Renal cortex interstitium (tissue), 11 donors: ENCODE results near the gene TOR2A. TPM values are rescaled to one million over a fixed set of nuclear protein-coding genes. Genes with fewer than 3 reads are reported as not detected.
A peak's percentile ranks its signal among the peaks of the same experiment; 100 is the strongest.

Experiments
- DNase-seq, 11 donors: peaks; one replicate each; pipeline ENCODE4 v3.0.0-alpha.2; 2013; ENCODE audit warnings: low read depth in 9 of 11, low spot score in 4 of 11; ENCODE audit errors: extremely low read depth in 1 of 11
- polyA plus RNA-seq, 3 donors: library from polyadenylated mRNA; unstranded; fragments of 120-200 nt; gene quantifications; one replicate each; pipeline ENCODE4 v1.2.1, GENCODE V29; 2013; ENCODE audit not compliant: insufficient read length in 3 of 3

TOR2A gene
- polyA plus RNA-seq, 3 donors = 12.1 to 19.0 (median 13.6) TPM

GRCh38 chr9:127711226-127711701 is 23.8 kb downstream of the TOR2A start:
- DNase-seq = no peak

- DNase-seq = no peak
These were observed 24.8 kb downstream of the TOR2A start for GRCh38 chr9:127710204-127710783.

DNA sequence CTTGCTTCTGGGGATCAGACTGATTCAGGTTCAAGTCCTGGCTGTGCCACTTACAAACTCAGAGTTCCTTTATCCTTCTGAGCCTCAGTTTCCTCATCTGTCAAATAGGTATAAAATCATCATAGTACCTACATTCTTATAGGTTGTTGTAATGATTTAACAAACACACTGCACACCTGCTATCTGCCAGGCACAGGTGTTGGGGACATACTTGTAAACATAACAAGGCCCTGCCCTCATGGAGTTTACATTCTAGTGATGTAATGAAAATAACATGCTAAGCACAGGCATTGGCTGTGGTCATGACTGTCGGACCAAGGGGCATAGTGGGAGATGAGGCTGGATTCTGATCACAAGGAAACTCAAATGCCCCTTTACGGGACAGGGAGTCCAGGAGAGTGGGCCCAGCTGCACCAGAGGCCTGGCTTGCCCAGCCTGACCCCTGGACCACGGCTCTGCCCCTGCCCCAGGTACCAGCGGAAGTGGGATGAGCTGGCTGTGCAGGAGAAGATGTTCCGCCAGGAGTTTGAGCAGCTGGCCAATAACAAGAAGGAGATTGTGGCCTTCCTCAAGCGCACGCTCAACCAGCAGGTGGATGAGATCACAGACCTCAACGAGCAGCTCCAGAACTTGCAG is 26.0 kb downstream of the TOR2A start:
- DNase-seq = no peak

GRCh38 chr9:127707766-127708165 is 27.3 kb downstream of the TOR2A start:
- DNase-seq = no peak

DNA sequence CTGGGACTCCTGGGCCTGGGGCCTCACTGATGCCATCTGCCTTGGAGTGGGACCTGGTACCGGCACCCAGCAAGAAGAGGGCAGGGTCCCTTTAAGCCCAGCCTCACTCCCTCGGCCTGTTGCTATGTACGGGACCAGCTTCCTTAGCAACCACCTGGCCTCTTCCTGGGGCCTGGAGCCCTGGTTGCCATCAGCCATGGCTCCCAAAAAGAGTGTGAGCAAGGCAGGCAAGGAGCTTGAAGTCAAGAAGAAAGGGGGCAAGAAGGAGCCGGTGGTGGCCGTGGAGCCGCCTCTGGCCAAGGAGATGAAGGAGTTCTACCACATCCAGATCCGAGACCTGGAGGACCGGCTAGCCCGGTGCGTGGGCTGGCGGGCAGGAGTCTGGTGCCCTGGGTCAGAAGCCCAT is 28.3 kb downstream of the TOR2A start, which contains the start of gene CFAP157:
Gene CFAP157 (plus strand): TSS at position 153 of the 406 bp plus-strand sequence. CDS start 44 bp downstream, at position 197.
- no peak for DNase-seq

- DNase-seq = no peak
These were observed 29.3 kb downstream of the TOR2A start for GRCh38 chr9:127705577-127706379.

GRCh38 chr9:127703289-127703946 is 31.7 kb downstream of the TOR2A start:
- DNase-seq = no peak

DNA sequence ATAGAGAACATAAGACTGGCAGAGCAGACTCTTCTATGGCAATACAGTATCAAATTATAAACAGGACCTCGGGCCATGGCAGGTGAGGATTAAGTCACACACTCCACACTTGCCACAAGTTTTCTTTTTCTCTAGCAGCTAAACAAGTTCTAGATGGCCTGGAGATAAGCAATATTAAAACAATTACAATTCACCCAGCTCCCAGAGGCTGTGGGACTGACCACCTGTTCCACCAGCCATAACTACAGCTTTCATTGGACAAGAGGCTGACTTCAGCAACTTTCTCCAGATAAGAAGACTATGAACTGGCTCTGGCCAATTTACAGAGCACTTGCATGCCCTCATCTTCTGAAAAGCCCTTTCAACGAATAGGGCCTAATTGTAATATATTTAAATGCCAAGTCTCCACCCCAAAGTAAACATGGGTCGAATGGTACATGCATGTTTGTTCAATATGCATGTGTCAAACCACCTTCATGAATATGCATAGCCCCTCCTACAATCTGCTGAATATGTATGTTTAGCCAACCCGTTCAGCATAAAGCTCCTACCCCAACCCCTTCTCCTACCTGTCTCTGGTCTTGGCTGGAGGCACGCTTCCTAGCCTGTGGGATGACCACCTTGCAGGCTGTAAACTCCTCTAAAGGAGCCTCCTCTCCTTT is 34.4 kb downstream of the TOR2A start:
- no peak for DNase-seq

DNA sequence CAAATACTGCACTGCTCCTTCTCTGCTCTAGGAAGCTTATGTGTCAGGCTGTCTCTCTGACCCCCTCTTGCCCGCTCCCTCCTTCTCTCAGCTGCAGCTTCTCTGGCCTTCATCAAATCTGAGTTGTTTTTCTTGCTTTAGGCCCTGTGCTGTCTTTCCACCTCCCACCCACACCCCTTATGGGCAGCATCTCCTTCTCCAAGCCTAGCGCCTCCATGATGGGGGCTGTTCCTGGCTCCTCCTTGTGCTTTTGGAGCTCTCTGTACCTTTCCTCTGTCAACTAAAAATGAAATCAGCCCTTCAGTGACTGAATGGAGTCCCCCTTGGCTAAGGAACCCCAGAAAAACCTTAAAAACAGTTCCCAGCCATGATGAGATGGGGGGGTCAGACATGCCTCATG is 35.0 kb downstream of the TOR2A start:
- no peak for DNase-seq

GRCh38 chr9:127698985-127699670 is 36.0 kb downstream of the TOR2A start:
- peak; percentile 85 to 94 (median 93) for DNase-seq

- DNase-seq = no peak
These were observed 36.7 kb downstream of the TOR2A start for GRCh38 chr9:127698386-127698785.

- no peak for DNase-seq
These were observed 37.5 kb downstream of the TOR2A start for GRCh38 chr9:127697575-127697974.

DNA sequence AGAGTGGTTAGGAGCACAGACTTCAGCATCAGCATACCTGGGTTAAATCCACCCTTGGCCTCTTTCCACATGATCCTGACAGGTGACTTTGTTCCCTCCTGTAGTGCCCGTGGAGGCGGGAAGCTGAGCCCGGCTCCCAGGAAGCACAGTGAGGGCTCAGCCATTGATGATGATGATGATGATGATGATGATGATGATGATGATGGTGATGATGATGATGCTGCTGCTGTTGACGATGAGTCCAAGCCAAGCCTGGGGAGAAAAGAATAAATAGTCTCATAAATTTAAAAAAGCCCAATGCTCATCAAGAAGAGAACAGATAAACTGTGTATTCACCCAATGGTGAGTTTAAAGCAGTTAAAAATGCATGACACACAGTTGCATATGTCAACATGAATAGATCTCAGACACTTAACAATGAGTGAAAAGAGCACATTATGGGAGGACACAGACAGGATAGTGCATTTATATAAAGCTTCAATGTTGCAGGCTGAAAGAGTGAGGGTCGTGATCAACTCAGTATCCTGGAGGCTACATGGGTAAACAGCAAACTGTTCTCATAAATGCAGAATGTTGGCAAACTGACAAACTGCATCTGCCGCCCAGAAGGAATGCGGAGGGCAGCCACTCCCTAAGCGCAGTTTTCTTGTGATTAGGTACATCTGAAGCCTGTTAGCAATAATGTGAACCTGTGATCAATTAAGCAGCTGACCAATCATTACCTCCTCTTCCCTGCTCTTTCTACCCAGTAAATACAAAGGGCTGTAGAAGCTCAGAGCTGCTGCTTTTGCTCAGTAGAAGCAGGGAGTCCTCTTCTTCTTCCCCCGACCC is 40.0 kb downstream of the TOR2A start:
- no peak for DNase-seq

DNA sequence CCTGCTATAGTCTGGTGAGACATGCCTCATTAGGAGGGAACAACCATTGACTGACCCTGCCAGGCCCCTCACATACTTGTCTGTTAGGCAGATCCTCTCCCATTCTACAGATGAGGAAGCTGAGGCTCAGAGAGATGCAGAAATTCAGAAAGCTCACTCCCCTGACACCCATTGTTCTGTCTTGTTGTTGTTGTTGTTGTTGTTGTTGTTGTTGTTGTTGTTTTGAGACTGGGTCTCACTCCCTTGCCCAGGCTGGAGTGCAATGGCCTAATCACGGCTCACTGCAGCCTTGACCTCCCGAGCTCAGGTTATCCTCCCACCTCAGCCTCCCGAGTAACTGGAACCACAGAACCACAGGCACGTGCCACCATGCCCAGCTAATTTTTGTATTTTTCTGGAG is 41.4 kb downstream of the TOR2A start:
- no peak for DNase-seq

- DNase-seq = no peak
These were observed 42.0 kb downstream of the TOR2A start for GRCh38 chr9:127693143-127693542.

- no peak for DNase-seq
These were observed 43.0 kb downstream of the TOR2A start for GRCh38 chr9:127692071-127692470.

- DNase-seq = no peak
These were observed 44.4 kb downstream of the TOR2A start for GRCh38 chr9:127690735-127691134.
